Naive thymus-derived CD8-positive, alpha-beta T cell (primary cell): ENCODE results near the gene PSRC1. TPM values are rescaled to one million over a fixed set of nuclear protein-coding genes. Genes with fewer than 3 reads are reported as not detected.

Experiments used
- ATAC-seq, 2 donors: fragments of 150-1000 bp; cut with Tn5 transposase in 1 of 2; sonication (Bioruptor Pico), chemical (Tn5 transposase) in 1 of 2; 1 replicate in 1 of 2; 2 replicates in 1 of 2; pipeline ENCODE4 v1.10.0; 2021; ENCODE audit warnings: mild to moderate bottlenecking in 2 of 2, moderate library complexity in 2 of 2
- POLR2A ChIA-PET: fragments of 350-600 bp; sonication (Branson Sonifier 250); formaldehyde crosslinking; loops from one replicate; lab custom pipeline; 2021; ENCODE audit warnings: antibody characterized with exemption; lab: Charles Lee
- DNase-seq, 10 donors: peaks; one replicate each; pipeline versions ENCODE4 v3.0.0 to v3.0.0-alpha.2; 2020 to 2022
- H3K27ac Mint-ChIP-seq, 10 donors: one replicate each; pipeline ENCODE4 v1.8.0; 2020 to 2022; ENCODE audit warnings: mild to moderate bottlenecking in 10 of 10, mixed read lengths in 10 of 10, moderate library complexity in 4 of 10, inconsistent platforms in 1 of 10
- H3K27me3 Mint-ChIP-seq, 5 donors: one replicate each; pipeline ENCODE4 v1.8.0; 2021 to 2022; ENCODE audit warnings: mixed read lengths in 5 of 5
- H3K36me3 Mint-ChIP-seq, 3 donors: one replicate each; pipeline ENCODE4 v1.8.0; 2020 to 2022; ENCODE audit warnings: mixed read lengths in 3 of 3, mild to moderate bottlenecking in 2 of 3, inconsistent platforms in 1 of 3
- H3K4me1 Mint-ChIP-seq, 4 donors: one replicate each; pipeline ENCODE4 v1.8.0; 2021 to 2022; ENCODE audit warnings: mixed read lengths in 4 of 4
- H3K4me3 Mint-ChIP-seq, 10 donors: one replicate each; pipeline ENCODE4 v1.8.0; 2020 to 2022; ENCODE audit warnings: mild to moderate bottlenecking in 10 of 10, mixed read lengths in 10 of 10, moderate library complexity in 6 of 10, inconsistent platforms in 1 of 10
- H3K9me3 Mint-ChIP-seq, 9 donors: one replicate each; pipeline ENCODE4 v1.8.0; 2020 to 2022; ENCODE audit warnings: mixed read lengths in 9 of 9, mild to moderate bottlenecking in 3 of 9, inconsistent platforms in 1 of 9, moderate library complexity in 1 of 9
- polyA plus RNA-seq, 3 donors: library from polyadenylated mRNA; unstranded; fragments of 300-500 nt; fragmentation: Illumina TruSeq; gene quantifications; one replicate each; pipeline ENCODE4 v1.2.3, GENCODE V29; 2021
- total RNA-seq, 8 experiments: library from RNA in 2 of 8; stranded (reverse) in 2 of 8; gene quantifications; one replicate each; pipeline ENCODE4 v1.2.3 and lab custom pipeline; 2021 to 2026

PSRC1 gene
- total RNA-seq: under 1 TPM in 1 of 2 experiments, not detected in 1; 0.31 TPM
- under 1 TPM in 1 of 3 donors, not detected in 2; 0.89 TPM for polyA plus RNA-seq
- 0 to 0.44 (median 0.21) reads per million in 6 experiments for total RNA-seq (lab: John Stamatoyannopoulos, UW)

- DNase-seq: peak; percentile 79 to 93 (median 86)
- no peaks in the 10 kb centered on the region for H3K36me3 Mint-ChIP-seq
- peaks cover 3 to 23% (median 17%) of the 10 kb centered on the region in 4 donors for H3K4me1 Mint-ChIP-seq
- H3K4me3 Mint-ChIP-seq: peak within 1 kb of the TSS; percentile 86 to 100 (median 98)
- H3K9me3 Mint-ChIP-seq: no peaks in the 10 kb centered on the region
- H3K27me3 Mint-ChIP-seq: peaks cover 0 to 3% (median 0%) of the 10 kb centered on the region in 5 donors
- peak within 1 kb of the TSS; percentile 42 to 96 (median 91) for H3K27ac Mint-ChIP-seq
- ATAC-seq: peak; percentile 93 to 94
- POLR2A ChIA-PET: interaction anchor here (0.6 to 2.4 kb wide), 8 partner anchors 18 to 201 kb away, joined by 3 to 11 read pairs (median 4); partner anchors contain the start of genes ATXN7L2, PSMA5, SARS1 and SORT1
These were observed at the start of gene PSRC1 for GRCh38 chr1:109282952-109283747. Gene PSRC1 (minus strand): TSS chr1:109283145.

DNA sequence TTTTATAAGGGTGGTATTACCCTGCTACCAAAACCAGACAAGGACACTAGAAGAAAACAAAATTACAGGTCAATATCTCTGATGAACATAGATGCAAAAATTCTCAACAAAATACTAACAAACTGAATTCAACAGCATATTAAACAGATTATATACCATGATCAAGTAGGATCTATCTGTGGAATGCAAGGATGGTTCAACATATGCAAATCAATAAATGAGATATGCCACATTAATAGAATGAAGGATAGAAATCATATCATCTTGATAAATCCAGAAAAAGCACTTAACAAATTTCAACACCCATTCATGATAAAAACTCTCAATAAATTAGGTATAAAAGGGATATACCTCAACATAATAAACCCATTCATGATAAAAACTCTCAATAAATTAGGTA is 48.2 kb upstream of the PSRC1 start:
- Mint-ChIP-seq H3K27ac (no peak overlapping the region), H3K27me3 (no peaks in the 10 kb centered on the region), H3K4me3 (no peak overlapping the region), H3K9me3 (peaks cover 9 to 32% (median 20%) of the 10 kb centered on the region in 9 donors), H3K36me3 (peaks cover 14 to 22% (median 22%) of the 10 kb centered on the region in 3 donors), H3K4me1 (peaks cover 0 to 2% (median 0%) of the 10 kb centered on the region in 4 donors)
- DNase-seq (no peak), ATAC-seq (no peak)
- POLR2A ChIA-PET: no interaction called here

- Mint-ChIP-seq H3K4me3 (no peak overlapping the region), H3K9me3 (peaks cover 9 to 28% (median 19%) of the 10 kb centered on the region in 9 donors), H3K27me3 (no peaks in the 10 kb centered on the region), H3K36me3 (peaks cover 5 to 22% (median 19%) of the 10 kb centered on the region in 3 donors), H3K27ac (no peak overlapping the region), H3K4me1 (no peaks in the 10 kb centered on the region)
- ATAC-seq (no peak), DNase-seq (no peak)
- POLR2A ChIA-PET: no interaction called here
These were observed 44.3 kb upstream of the PSRC1 start for GRCh38 chr1:109327285-109327684.

GRCh38 chr1:109322974-109323373 is 40.0 kb upstream of the PSRC1 start:
- POLR2A ChIA-PET: no interaction called here
- Mint-ChIP-seq H3K4me1 (no peaks in the 10 kb centered on the region), H3K9me3 (no peaks in the 10 kb centered on the region), H3K27me3 (peaks cover 0 to 2% (median 0%) of the 10 kb centered on the region in 5 donors), H3K27ac (no peak overlapping the region), H3K4me3 (no peak overlapping the region), H3K36me3 (peaks cover 0 to 2% (median 0%) of the 10 kb centered on the region in 3 donors)
- DNase-seq (no peak), ATAC-seq (no peak)

GRCh38 chr1:109319114-109319513 is 36.2 kb upstream of the PSRC1 start:
- Mint-ChIP-seq H3K27ac (peak overlapping the region in 1 of 10 donors; percentile 63), H3K36me3 (peaks cover 0 to 2% (median 0%) of the 10 kb centered on the region in 3 donors), H3K9me3 (no peaks in the 10 kb centered on the region), H3K27me3 (peaks cover 0 to 2% (median 0%) of the 10 kb centered on the region in 5 donors), H3K4me1 (no peaks in the 10 kb centered on the region), H3K4me3 (no peak overlapping the region)
- DNase-seq (no peak), ATAC-seq (no peak)
- POLR2A ChIA-PET: no interaction called here

- no peaks in the 10 kb centered on the region for H3K27me3 Mint-ChIP-seq
- H3K9me3 Mint-ChIP-seq: no peaks in the 10 kb centered on the region
- DNase-seq (no peak), ATAC-seq (no peak)
- no peak overlapping the region for H3K27ac Mint-ChIP-seq
- H3K4me3 Mint-ChIP-seq: no peak overlapping the region
- H3K4me1 Mint-ChIP-seq: no peaks in the 10 kb centered on the region
- no peaks in the 10 kb centered on the region for H3K36me3 Mint-ChIP-seq
- POLR2A ChIA-PET: no interaction called here
These were observed 33.6 kb upstream of the PSRC1 start for GRCh38 chr1:109316506-109316905.

- ATAC-seq (no peak), DNase-seq (no peak)
- H3K27ac Mint-ChIP-seq: no peak overlapping the region
- no peaks in the 10 kb centered on the region for H3K27me3 Mint-ChIP-seq
- H3K4me1 Mint-ChIP-seq: no peaks in the 10 kb centered on the region
- H3K9me3 Mint-ChIP-seq: no peaks in the 10 kb centered on the region
- POLR2A ChIA-PET: interaction anchor here (0.7 to 0.8 kb wide), 2 partner anchors 9 to 117 kb away, joined by 3 to 5 read pairs; no protein-coding TSS in a partner anchor
- no peak overlapping the region for H3K4me3 Mint-ChIP-seq
- H3K36me3 Mint-ChIP-seq: no peaks in the 10 kb centered on the region
These were observed 32.3 kb upstream of the PSRC1 start for GRCh38 chr1:109315288-109315687.

GRCh38 chr1:109314795-109315194 is 31.9 kb upstream of the PSRC1 start:
- no peaks in the 10 kb centered on the region for H3K36me3 Mint-ChIP-seq
- H3K4me1 Mint-ChIP-seq: no peaks in the 10 kb centered on the region
- no peaks in the 10 kb centered on the region for H3K27me3 Mint-ChIP-seq
- no peak overlapping the region for H3K4me3 Mint-ChIP-seq
- no peaks in the 10 kb centered on the region for H3K9me3 Mint-ChIP-seq
- POLR2A ChIA-PET: interaction anchor here (0.8 kb wide), 1 partner anchor 9 kb away, joined by 5 read pairs; no protein-coding TSS in a partner anchor
- DNase-seq: no peak
- H3K27ac Mint-ChIP-seq: peak overlapping the region in 1 of 10 donors; percentile 22
- ATAC-seq: no peak

- Mint-ChIP-seq H3K4me3 (no peak overlapping the region), H3K36me3 (no peaks in the 10 kb centered on the region), H3K9me3 (no peaks in the 10 kb centered on the region), H3K27me3 (peaks cover 0 to 8% (median 0%) of the 10 kb centered on the region in 5 donors), H3K4me1 (no peaks in the 10 kb centered on the region), H3K27ac (no peak overlapping the region)
- POLR2A ChIA-PET: no interaction called here
- no peak for DNase-seq
- ATAC-seq: no peak
These were observed 30.2 kb upstream of the PSRC1 start for GRCh38 chr1:109312978-109313775.

GRCh38 chr1:109312246-109312645 is 29.3 kb upstream of the PSRC1 start:
- POLR2A ChIA-PET: interaction anchor here (0.6 kb wide), 1 partner anchor 13 kb away, joined by 4 read pairs; no protein-coding TSS in a partner anchor
- Mint-ChIP-seq H3K27me3 (peaks cover 0 to 8% (median 1%) of the 10 kb centered on the region in 5 donors), H3K27ac (no peak overlapping the region), H3K36me3 (no peaks in the 10 kb centered on the region), H3K9me3 (no peaks in the 10 kb centered on the region), H3K4me1 (peaks cover 0 to 8% (median 0%) of the 10 kb centered on the region in 4 donors), H3K4me3 (no peak overlapping the region)
- DNase-seq (no peak), ATAC-seq (no peak)

DNA sequence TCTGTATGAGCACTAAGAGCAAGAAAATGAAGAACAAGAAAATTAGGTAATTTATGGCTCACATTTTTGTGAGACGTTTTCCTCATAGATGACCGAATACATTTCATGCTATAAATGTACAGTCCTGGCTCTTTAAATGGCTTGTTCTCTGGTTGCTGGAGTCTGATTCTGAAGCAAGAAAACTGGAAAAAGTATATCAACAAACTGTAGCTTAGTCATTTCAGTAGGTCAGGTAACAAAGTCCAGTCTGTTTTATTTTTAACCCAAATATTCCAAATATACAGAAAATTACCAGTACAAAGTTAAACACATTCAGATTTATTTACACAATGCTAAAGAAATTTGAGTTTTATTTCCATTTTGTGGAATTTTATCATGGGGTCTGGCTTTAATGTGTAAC is 26.4 kb upstream of the PSRC1 start:
- Mint-ChIP-seq H3K4me1 (peaks cover 0 to 10% (median 0%) of the 10 kb centered on the region in 4 donors), H3K27me3 (peaks cover 0 to 8% (median 1%) of the 10 kb centered on the region in 5 donors), H3K4me3 (no peak overlapping the region), H3K36me3 (no peaks in the 10 kb centered on the region), H3K27ac (no peak overlapping the region), H3K9me3 (no peaks in the 10 kb centered on the region)
- no peak for ATAC-seq
- no peak for DNase-seq
- POLR2A ChIA-PET: no interaction called here

- H3K4me3 Mint-ChIP-seq: no peak overlapping the region
- H3K9me3 Mint-ChIP-seq: no peaks in the 10 kb centered on the region
- peak in 1 of 2 donors; percentile 59 for ATAC-seq
- H3K4me1 Mint-ChIP-seq: peaks cover 0 to 10% (median 0%) of the 10 kb centered on the region in 4 donors
- DNase-seq: peak in 1 of 10 donors; percentile 9
- no peak overlapping the region for H3K27ac Mint-ChIP-seq
- no peaks in the 10 kb centered on the region for H3K36me3 Mint-ChIP-seq
- POLR2A ChIA-PET: interaction anchor here (0.6 kb wide), 1 partner anchor 22 kb away, joined by 3 read pairs; no protein-coding TSS in a partner anchor
- peaks cover 0 to 8% (median 1%) of the 10 kb centered on the region in 5 donors for H3K27me3 Mint-ChIP-seq
These were observed 24.5 kb upstream of the PSRC1 start for GRCh38 chr1:109307274-109308021.
